SK-N-SH treated with all-trans-retinoic acid at 6 μM for 48 hours (cell line): ENCODE data around the gene DYNLL1.

Experiments
- ATAC-seq: fragments of 200-7000 bp; cut with Tn5 transposase; 3 replicates; pipeline ENCODE4 v1.9.1; 2020; ENCODE audit warnings: mild to moderate bottlenecking, moderate library complexity
- ARNTL ChIP-seq: fragments of 450-650 bp; formaldehyde crosslinking; IDR thresholded peaks from 2 replicates; pipeline ENCODE4 v1.5.0; 2020; ENCODE audit warnings: low read depth, mild to moderate bottlenecking, moderate library complexity, borderline replicate concordance
- CSDC2 ChIP-seq: fragments of 250-450 bp; sonication (Bioruptor Pico); IDR thresholded peaks from 2 replicates; pipeline ENCODE4 v1.5.0; 2020; ENCODE audit warnings: mild to moderate bottlenecking, moderate library complexity
- ESRRG ChIP-seq: fragments of 250-450 bp; sonication (Bioruptor Pico); IDR thresholded peaks from 2 replicates; pipeline ENCODE4 v1.6.1; 2021; ENCODE audit warnings: mild to moderate bottlenecking
- GLIS3 ChIP-seq: fragments of 250-450 bp; sonication (Bioruptor Pico); IDR thresholded peaks from 2 replicates; pipeline ENCODE4 v1.5.0; 2020; ENCODE audit warnings: mild to moderate bottlenecking, moderate library complexity
- ISL1 ChIP-seq: fragments of 250-450 bp; sonication (Bioruptor Pico); IDR thresholded peaks from 2 replicates; pipeline ENCODE4 v2.1.2; 2022; ENCODE audit warnings: mild to moderate bottlenecking, moderate library complexity
- OSR1 ChIP-seq: fragments of 250-450 bp; sonication (Bioruptor Pico); IDR thresholded peaks from 2 replicates; pipeline ENCODE4 v1.8.0; 2022; ENCODE audit warnings: moderate library complexity, mild to moderate bottlenecking, inconsistent platforms
- PPARA ChIP-seq: fragments of 250-450 bp; sonication (Bioruptor Pico); IDR thresholded peaks from 2 replicates; pipeline ENCODE4 v1.5.0; 2020; ENCODE audit warnings: mild to moderate bottlenecking, borderline replicate concordance
- RARB ChIP-seq: fragments of 250-450 bp; sonication (Bioruptor Pico); IDR thresholded peaks from 2 replicates; pipeline ENCODE4 v1.8.0; 2021; ENCODE audit warnings: mild to moderate bottlenecking, moderate library complexity
- SNAI2 ChIP-seq: fragments of 250-450 bp; sonication (Bioruptor Pico); IDR thresholded peaks from 2 replicates; pipeline ENCODE4 v1.5.0; 2020; ENCODE audit warnings: mild to moderate bottlenecking, moderate library complexity
- TCF4 ChIP-seq: fragments of 250-450 bp; sonication (Bioruptor Pico); IDR thresholded peaks from 2 replicates; pipeline ENCODE4 v1.8.0; 2021; ENCODE audit warnings: mild to moderate bottlenecking, moderate library complexity, borderline replicate concordance
- ZC3H10 ChIP-seq: fragments of 250-450 bp; sonication (Bioruptor Pico); IDR thresholded peaks from 2 replicates; pipeline ENCODE4 v1.5.1; 2021; ENCODE audit warnings: mild to moderate bottlenecking, moderate library complexity
- ZFP3 ChIP-seq: fragments of 250-450 bp; sonication (Bioruptor Pico); IDR thresholded peaks from 2 replicates; pipeline ENCODE4 v1.5.0; 2020; ENCODE audit warnings: mild to moderate bottlenecking, moderate library complexity
- ZFP30 ChIP-seq: fragments of 450-650 bp; formaldehyde crosslinking; IDR thresholded peaks from 2 replicates; pipeline ENCODE4 v1.5.0; 2022; ENCODE audit warnings: mild to moderate bottlenecking, moderate library complexity
- ZNF565 ChIP-seq: fragments of 450-650 bp; formaldehyde crosslinking; conservative IDR thresholded peaks from 2 replicates; pipeline ENCODE4 v1.5.0; 2020; ENCODE audit warnings: low read depth, mild to moderate bottlenecking, moderate library complexity
- ZNF70 ChIP-seq: fragments of 450-650 bp; formaldehyde crosslinking; IDR thresholded peaks from 2 replicates; pipeline ENCODE4 v1.5.0; 2020; ENCODE audit warnings: mild to moderate bottlenecking, moderate library complexity
- TF ChIP-seq, protein P1 (sequence below): fragments of 250-450 bp; sonication (Bioruptor Pico); IDR thresholded peaks from 2 replicates; pipeline ENCODE4 v1.8.0; 2021; ENCODE audit warnings: low read depth, mild to moderate bottlenecking, moderate library complexity, borderline replicate concordance
- TF ChIP-seq, protein P2 (sequence below): fragments of 250-450 bp; sonication (Bioruptor Pico); IDR thresholded peaks from 2 replicates; pipeline ENCODE4 v1.5.1; 2021; ENCODE audit warnings: mild to moderate bottlenecking, moderate library complexity
- TF ChIP-seq, protein P3 (sequence below): fragments of 250-450 bp; sonication (Bioruptor Pico); IDR thresholded peaks from 2 replicates; pipeline ENCODE4 v1.5.0; 2020; ENCODE audit warnings: mild to moderate bottlenecking, moderate library complexity
- TF ChIP-seq, protein P4 (sequence below): fragments of 250-450 bp; sonication (Bioruptor Pico); IDR thresholded peaks from 2 replicates; pipeline ENCODE4 v1.5.1; 2020; ENCODE audit warnings: low read depth, mild to moderate bottlenecking, moderate library complexity
- TF ChIP-seq, protein P5 (sequence below): fragments of 250-450 bp; sonication (Bioruptor Pico); IDR thresholded peaks from 2 replicates; pipeline ENCODE4 v1.8.0; 2020; ENCODE audit warnings: mild to moderate bottlenecking, moderate library complexity, borderline replicate concordance

Gene DYNLL1

DNA sequence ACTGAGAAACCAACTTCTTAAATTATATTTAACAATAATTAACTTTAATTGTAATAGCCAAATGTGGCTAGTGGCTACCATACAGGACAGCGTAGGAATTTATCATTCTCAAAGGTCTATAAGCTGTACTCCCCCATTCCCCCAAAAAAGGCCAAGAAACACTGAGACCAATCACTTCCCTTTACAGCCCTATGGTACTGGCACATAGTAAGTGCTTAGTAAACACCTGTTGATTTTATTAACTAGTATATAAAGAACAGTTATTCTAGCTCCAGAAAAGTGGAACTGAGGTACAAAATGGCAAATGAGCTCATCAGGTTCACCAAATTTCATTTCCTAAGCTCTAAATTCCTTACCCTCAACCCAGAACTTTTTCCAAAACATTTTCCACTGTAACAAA lies 20.3 kb upstream of the DYNLL1 start (continued):
- no peak for TF ChIP-seq PPARA (CRISPR knock-in tag)
- TF ChIP-seq ZNF70 = no peak
- TF ChIP-seq, protein P1, sequence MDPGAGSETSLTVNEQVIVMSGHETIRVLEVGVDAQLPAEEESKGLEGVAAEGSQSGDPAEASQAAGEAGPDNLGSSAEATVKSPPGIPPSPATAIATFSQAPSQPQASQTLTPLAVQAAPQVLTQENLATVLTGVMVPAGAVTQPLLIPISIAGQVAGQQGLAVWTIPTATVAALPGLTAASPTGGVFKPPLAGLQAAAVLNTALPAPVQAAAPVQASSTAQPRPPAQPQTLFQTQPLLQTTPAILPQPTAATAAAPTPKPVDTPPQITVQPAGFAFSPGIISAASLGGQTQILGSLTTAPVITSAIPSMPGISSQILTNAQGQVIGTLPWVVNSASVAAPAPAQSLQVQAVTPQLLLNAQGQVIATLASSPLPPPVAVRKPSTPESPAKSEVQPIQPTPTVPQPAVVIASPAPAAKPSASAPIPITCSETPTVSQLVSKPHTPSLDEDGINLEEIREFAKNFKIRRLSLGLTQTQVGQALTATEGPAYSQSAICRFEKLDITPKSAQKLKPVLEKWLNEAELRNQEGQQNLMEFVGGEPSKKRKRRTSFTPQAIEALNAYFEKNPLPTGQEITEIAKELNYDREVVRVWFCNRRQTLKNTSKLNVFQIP (CRISPR knock-in tag) = no peak
- TF ChIP-seq, protein P2, sequence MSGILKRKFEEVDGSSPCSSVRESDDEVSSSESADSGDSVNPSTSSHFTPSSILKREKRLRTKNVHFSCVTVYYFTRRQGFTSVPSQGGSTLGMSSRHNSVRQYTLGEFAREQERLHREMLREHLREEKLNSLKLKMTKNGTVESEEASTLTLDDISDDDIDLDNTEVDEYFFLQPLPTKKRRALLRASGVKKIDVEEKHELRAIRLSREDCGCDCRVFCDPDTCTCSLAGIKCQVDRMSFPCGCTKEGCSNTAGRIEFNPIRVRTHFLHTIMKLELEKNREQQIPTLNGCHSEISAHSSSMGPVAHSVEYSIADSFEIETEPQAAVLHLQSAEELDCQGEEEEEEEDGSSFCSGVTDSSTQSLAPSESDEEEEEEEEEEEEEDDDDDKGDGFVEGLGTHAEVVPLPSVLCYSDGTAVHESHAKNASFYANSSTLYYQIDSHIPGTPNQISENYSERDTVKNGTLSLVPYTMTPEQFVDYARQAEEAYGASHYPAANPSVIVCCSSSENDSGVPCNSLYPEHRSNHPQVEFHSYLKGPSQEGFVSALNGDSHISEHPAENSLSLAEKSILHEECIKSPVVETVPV = no peak

DNA sequence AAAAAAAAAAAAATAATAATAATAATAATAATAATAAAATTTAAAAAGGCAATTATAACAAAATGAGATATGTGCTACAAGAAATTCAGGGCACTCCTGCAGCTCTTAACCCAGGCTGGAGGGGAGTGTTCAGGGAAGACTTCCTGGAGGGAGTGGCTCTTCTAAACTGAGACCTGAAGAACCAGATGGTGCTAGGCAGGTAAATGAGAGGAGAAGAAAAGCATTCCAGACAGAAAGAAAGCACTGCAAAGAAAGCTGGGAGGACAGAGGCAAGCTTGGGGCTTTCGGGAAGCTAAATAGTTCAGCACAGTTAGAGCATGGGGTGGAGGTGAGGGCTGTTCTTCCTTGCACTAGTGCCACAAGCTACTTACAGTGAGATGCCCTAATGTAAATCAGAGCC lies 16.5 kb upstream of the DYNLL1 start:
- TF ChIP-seq RARB (CRISPR knock-in tag) (no peak), ZFP30 (no peak), TCF4 (CRISPR knock-in tag) (no peak), OSR1 (no peak), ARNTL (no peak), CSDC2 (CRISPR knock-in tag) (no peak), ESRRG (CRISPR knock-in tag) (no peak), ZFP3 (no peak), PPARA (CRISPR knock-in tag) (no peak), GLIS3 (CRISPR knock-in tag) (no peak)
- TF ChIP-seq, protein P1 (CRISPR knock-in tag) = no peak
- TF ChIP-seq, protein P3, sequence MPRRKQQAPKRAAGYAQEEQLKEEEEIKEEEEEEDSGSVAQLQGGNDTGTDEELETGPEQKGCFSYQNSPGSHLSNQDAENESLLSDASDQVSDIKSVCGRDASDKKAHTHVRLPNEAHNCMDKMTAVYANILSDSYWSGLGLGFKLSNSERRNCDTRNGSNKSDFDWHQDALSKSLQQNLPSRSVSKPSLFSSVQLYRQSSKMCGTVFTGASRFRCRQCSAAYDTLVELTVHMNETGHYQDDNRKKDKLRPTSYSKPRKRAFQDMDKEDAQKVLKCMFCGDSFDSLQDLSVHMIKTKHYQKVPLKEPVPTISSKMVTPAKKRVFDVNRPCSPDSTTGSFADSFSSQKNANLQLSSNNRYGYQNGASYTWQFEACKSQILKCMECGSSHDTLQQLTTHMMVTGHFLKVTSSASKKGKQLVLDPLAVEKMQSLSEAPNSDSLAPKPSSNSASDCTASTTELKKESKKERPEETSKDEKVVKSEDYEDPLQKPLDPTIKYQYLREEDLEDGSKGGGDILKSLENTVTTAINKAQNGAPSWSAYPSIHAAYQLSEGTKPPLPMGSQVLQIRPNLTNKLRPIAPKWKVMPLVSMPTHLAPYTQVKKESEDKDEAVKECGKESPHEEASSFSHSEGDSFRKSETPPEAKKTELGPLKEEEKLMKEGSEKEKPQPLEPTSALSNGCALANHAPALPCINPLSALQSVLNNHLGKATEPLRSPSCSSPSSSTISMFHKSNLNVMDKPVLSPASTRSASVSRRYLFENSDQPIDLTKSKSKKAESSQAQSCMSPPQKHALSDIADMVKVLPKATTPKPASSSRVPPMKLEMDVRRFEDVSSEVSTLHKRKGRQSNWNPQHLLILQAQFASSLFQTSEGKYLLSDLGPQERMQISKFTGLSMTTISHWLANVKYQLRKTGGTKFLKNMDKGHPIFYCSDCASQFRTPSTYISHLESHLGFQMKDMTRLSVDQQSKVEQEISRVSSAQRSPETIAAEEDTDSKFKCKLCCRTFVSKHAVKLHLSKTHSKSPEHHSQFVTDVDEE (CRISPR knock-in tag) = no peak
- TF ChIP-seq, protein P2 = no peak
- TF ChIP-seq, protein P4, sequence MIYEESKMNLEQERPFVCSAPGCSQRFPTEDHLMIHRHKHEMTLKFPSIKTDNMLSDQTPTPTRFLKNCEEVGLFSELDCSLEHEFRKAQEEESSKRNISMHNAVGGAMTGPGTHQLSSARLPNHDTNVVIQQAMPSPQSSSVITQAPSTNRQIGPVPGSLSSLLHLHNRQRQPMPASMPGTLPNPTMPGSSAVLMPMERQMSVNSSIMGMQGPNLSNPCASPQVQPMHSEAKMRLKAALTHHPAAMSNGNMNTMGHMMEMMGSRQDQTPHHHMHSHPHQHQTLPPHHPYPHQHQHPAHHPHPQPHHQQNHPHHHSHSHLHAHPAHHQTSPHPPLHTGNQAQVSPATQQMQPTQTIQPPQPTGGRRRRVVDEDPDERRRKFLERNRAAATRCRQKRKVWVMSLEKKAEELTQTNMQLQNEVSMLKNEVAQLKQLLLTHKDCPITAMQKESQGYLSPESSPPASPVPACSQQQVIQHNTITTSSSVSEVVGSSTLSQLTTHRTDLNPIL (CRISPR knock-in tag) = no peak
- no peak for ATAC-seq

DNA sequence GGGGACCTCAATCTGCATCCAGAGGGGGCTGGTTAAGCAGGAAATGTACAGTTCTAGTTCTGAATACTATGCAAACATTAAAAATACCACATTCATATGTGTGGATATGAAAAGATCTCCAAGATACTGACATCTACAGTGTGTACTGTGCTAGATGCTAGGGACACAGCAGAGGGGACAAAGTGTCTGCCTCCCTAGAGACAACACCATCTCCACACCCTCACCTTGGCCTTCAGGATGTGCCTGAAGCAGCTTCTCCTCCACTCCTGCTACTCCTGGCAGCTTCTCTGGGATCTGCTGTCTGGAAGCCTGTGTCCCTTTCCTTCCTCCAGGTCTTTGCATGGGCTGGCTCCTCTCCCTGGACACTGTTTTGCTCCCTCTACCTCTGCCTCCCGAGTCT lies 15.7 kb upstream of the DYNLL1 start:
- TF ChIP-seq TCF4 (CRISPR knock-in tag) (no peak), ESRRG (CRISPR knock-in tag) (no peak), OSR1 (no peak), GLIS3 (CRISPR knock-in tag) (no peak), ISL1 (CRISPR knock-in tag) (no peak), ZFP30 (no peak), ZNF565 (CRISPR knock-in tag) (no peak), ZNF70 (no peak), SNAI2 (CRISPR knock-in tag) (no peak), CSDC2 (CRISPR knock-in tag) (no peak), ZC3H10 (CRISPR knock-in tag) (no peak), ARNTL (no peak)
- TF ChIP-seq, protein P5, sequence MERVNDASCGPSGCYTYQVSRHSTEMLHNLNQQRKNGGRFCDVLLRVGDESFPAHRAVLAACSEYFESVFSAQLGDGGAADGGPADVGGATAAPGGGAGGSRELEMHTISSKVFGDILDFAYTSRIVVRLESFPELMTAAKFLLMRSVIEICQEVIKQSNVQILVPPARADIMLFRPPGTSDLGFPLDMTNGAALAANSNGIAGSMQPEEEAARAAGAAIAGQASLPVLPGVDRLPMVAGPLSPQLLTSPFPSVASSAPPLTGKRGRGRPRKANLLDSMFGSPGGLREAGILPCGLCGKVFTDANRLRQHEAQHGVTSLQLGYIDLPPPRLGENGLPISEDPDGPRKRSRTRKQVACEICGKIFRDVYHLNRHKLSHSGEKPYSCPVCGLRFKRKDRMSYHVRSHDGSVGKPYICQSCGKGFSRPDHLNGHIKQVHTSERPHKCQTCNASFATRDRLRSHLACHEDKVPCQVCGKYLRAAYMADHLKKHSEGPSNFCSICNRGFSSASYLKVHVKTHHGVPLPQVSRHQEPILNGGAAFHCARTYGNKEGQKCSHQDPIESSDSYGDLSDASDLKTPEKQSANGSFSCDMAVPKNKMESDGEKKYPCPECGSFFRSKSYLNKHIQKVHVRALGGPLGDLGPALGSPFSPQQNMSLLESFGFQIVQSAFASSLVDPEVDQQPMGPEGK (CRISPR knock-in tag) = no peak
- TF ChIP-seq, protein P2 = no peak
- ATAC-seq = no peak
